ENCODE results near the gene AKR1D1. TPM values are rescaled to one million over a fixed set of nuclear protein-coding genes. Genes with fewer than 3 reads are reported as not detected.
A peak's percentile ranks its signal among the peaks of the same experiment; 100 is the strongest.

The AKR1D1 gene
- total and polyA plus RNA-seq, 2 of the 13 experiments (the other 11 are each of a cell fraction or from before 2014, with no cell fraction given), result 6.9 to 37.0 TPM

- TF ChIP-seq ZNF503 (CRISPR knock-in tag; IDR thresholded peaks at IDR 0.05), result peak; percentile 74
- peak; percentile 80; the same call in 1 of the 2 replicates for TF ChIP-seq NCOR1 (IDR thresholded peaks at IDR 0.05; ENCODE audit: borderline replicate concordance, low read length)
- TF ChIP-seq ZNF333 (CRISPR knock-in tag; IDR thresholded peaks at IDR 0.05; ENCODE audit: borderline replicate concordance), result no peak
- no peak for TF ChIP-seq ZNF317 (CRISPR knock-in tag; IDR thresholded peaks at IDR 0.05)
- TF ChIP-seq UBTF (CRISPR knock-in tag; IDR thresholded peaks at IDR 0.05), result no peak
- no peak for TF ChIP-seq CHD4 (IDR thresholded peaks at IDR 0.05; ENCODE audit: borderline replicate concordance, low read length)
- TF ChIP-seq REXO4 (CRISPR knock-in tag; IDR thresholded peaks at IDR 0.05; ENCODE audit: borderline replicate concordance), result no peak
- TF ChIP-seq FOXA3 (CRISPR knock-in tag; IDR thresholded peaks at IDR 0.05), result peak; percentile 81
- TF ChIP-seq PLRG1 (conservative IDR thresholded peaks at IDR 0.05), result no peak
- peak; percentile 60; the same call in 1 of the 2 replicates for TF ChIP-seq FOXO1 (CRISPR knock-in tag; IDR thresholded peaks at IDR 0.05)
- TF ChIP-seq SIN3B (IDR thresholded peaks at IDR 0.05; ENCODE audit: low read length), result no peak
- no peak for TF ChIP-seq ZNF407 (CRISPR knock-in tag; IDR thresholded peaks at IDR 0.05; ENCODE audit: not compliant biosample characterization)
- no peak for TF ChIP-seq MBNL3 (CRISPR knock-in tag; conservative IDR thresholded peaks at IDR 0.05)
- no peak for TF ChIP-seq TFAP4 (IDR thresholded peaks at IDR 0.05; ENCODE audit: borderline replicate concordance, low read depth)
- TF ChIP-seq THAP8 (CRISPR knock-in tag; IDR thresholded peaks at IDR 0.05; ENCODE audit: borderline replicate concordance), result no peak
These were observed 26.6 kb upstream of the AKR1D1 start (continued) for GRCh38 chr7:138049505-138050116.

All from HepG2 (cell line).